Fibroblast of skin of back (primary cell): ENCODE measurements around the gene WDR82.
A peak's percentile ranks its signal among the peaks of the same experiment; 100 is the strongest.

Source experiments
- DNase-seq: peaks from one replicate; pipeline ENCODE4 v3.0.0-alpha.2; 2013

The WDR82 gene

GRCh38 chr3:52237006-52237656, 41.3 kb downstream of the WDR82 start:
- DNase-seq, result no peak

GRCh38 chr3:52236424-52236886, 42.0 kb downstream of the WDR82 start:
- no peak for DNase-seq

DNA sequence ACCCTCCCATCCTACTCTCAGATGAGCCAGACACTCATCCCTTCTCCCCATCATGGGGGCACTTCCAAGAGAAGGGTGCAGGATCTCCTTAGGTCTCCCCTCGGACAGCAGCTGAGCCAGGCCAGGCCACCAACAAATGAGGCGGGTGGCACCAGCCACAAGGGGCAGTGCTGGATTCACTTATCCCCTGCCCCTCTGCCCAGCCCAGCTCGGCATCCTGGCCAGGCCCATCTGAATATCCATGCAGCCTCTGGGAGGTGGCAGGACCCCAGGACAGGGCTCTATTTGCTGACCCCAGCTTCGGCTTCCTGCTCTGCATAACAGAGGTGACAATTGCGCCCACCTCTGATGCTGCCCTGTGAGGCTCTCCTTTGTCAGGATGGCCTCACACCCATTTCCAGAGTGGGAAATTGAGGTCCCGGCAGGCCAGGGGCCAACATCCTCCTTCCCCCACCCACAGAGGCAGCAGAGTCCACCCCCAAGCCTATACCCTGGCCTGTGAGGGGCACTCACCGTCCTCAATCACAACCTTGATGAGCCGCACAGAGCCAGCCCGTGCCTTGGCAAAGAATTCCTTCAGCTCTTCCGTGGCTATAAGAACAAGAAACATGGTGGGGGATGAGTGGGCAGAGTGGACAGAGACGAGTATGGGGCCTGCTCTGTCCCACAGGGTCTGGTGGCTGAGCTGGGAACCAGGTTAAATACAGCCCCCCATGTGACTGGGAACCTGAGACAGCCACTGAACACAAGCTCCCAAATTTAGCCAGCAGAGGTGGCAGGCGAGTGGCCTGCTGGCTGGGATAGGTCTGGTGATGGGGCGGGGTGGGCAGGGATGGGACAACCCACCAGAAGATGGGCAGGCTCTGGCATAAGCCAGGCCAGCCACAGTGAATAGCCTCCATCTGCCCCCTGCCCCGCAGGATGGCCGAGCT, 43.7 kb downstream of the WDR82 start:
- no peak for DNase-seq

DNA sequence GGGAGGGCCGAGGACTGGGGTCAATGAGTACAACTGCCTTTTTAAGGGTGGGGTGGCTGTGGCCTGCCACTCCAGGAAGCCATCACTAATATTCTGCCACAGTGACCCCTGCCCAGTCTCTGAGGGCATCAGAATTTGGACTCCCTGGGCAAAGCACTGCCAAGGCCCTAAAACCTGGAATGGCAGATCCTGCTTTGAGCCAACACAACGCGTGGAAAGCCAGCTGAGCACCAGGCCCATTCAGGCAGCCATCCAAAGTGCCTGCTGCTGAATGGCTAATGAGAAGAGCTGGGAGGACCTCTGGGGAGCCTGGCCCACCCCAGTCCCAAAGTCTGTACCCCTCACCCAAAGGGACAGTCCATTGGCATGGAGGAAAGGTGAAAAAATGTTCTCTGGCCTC, 44.5 kb downstream of the WDR82 start:
- no peak for DNase-seq

DNA sequence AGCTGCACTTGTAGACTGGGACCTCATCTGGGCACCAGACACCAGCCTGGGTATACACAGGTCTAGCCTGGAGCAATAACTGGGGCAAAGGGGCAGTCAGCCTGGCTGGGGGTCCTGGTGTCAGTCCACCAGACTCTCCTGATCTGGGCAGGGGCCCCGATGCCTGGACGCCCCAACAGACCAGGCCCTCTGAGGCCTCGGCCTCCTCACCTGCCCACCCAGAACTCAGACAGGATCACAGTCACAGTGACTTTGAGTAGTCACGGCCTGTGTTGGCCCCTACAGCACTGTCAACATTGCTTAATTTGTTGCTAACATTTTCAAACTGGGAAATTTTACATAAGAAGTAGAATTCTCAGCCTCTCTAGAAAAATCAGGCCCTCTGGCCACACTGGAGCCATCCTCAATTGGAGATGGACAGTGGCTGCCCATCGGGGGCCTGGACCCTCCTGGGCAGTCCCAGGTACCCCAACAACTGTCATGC, 45.3 kb downstream of the WDR82 start:
- DNase-seq, result no peak

DNA sequence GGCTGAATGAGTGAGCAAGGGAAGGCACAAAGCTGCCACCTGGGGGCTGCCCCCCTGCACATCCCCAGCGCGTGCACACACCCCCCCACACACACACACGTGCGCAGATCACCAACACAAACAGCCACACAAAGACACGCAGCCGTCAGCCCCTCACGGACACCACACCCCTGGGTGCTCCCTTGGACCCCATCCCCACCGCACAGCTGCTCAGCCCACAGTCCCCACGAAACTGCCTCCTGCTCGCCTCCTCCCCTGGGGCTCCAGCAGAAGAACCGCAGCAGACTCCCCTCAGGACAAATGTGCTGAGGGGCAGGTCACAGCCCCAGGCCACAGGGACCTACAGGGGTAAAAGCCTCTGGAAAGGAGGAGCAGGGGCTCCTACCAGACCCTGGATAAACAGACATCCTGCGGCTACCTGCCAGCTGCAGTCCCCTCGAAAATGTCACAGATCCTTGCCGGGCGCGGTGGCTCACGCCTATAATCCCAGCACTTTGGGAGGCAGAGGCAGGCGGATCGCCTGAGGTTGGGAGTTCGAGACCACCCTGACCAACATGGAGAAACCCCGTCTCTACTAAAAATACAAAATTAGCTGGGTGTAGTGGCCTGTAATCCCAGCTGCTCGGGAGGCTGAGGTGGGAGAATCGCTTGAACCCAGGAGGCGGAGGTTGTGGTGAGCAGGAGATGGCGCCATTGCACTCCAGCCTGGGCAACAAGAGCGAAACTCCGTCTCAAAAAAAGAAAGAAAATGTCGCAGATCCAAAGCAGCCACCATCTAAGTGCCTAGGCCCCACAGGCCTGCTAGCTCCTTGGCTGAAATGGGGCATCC, 46.0 kb downstream of the WDR82 start:
- DNase-seq, result no peak

- peak; percentile 49 for DNase-seq
These were observed 46.8 kb downstream of the WDR82 start for GRCh38 chr3:52231502-52232278.

DNA sequence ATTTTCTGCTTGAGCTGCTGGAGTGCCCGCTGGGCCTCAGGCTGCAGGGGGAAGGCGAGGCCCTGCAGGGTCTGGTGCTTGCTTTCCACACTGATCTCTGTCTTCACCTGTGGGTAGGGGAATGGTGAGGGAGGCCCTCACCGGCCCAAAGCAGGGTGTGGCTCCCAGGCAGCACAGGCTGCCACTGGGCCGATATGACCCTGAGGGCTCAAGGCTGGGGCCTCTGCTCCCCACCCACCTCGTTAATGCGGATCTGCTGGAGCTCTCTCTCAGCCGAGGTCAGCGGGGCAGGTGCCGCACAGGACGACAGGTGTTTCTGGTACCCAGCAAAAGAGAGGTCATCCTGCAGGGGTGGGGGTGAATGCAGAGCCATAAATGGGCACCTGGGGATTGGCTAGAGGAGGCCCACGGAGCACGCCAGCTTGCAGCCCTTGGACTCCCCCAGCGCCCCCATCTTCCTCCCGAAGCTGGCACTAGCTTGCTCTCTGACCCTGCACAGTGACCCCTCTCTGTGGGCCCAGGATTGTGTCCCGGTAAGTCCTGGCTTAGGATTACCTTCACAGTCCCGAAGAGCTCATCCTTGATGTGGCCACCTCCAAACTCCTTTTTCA, 47.5 kb downstream of the WDR82 start:
- no peak for DNase-seq

DNA sequence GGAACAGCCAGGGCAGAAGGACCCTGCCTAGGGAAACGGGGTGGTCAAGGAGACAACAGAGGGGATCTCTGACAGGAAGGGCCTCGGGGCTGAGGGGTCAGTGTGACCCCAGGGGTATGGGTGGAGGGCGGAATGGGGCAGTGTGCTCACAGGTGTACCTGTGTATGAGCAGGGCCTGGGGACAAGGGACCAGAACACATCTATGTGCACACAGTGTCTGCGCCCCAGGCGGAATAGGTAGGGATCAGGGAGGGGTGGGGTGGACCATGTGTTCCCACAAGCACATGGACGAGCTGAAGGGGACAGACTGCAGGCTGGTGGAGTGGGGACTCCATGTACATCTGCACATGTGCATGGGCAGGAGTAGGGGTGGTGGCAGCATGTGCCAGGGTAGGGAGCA, 48.0 kb downstream of the WDR82 start:
- no peak for DNase-seq

- DNase-seq, result no peak
These were observed 48.8 kb downstream of the WDR82 start for GRCh38 chr3:52229656-52230055.

DNA sequence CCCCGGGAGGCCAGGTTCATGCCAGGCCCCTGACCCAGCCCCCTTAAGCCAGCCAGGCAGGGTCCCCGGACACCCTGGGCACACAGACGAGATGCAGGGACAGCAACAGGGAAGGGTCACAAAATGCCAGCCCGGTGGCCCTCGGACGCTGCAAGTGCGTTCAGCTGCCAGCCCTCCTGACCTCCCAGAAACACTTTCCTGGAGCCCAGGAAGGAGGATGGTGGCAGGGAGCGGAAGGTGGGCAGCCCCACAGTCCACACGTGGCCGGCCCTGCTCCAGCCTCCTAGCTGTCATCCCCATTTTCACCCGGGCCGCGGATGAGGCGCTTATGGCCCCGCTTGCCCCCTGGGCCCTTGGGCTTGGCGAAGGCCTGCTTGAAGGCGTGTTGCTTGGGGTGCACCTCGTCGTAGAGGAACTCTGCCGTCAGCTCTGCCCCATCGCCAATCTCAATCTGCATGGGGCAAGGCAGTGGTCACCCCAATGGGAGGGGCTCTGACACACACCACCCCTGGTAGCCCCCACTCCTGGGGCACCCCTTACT, 49.6 kb downstream of the WDR82 start:
- no peak for DNase-seq

DNA sequence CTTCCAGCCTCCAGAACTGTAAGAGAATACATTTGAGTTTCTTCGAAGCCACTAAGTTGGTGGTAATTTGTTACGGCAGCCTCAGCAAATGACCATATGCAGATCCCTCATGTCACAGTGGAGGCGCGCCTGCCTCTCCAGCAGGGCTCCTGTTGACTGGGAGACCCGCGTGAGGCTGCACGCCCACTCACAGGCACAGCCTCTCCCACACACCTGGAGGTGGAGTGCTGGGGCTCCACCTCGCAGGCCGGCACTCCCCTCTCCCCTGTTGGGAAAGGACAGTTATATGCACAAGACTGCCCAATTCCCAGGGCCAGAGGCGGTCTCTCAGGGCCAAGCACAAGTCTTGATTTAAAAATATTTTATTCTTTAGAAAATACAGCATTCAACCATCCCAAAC, 50.2 kb downstream of the WDR82 start:
- DNase-seq, result no peak

DNA sequence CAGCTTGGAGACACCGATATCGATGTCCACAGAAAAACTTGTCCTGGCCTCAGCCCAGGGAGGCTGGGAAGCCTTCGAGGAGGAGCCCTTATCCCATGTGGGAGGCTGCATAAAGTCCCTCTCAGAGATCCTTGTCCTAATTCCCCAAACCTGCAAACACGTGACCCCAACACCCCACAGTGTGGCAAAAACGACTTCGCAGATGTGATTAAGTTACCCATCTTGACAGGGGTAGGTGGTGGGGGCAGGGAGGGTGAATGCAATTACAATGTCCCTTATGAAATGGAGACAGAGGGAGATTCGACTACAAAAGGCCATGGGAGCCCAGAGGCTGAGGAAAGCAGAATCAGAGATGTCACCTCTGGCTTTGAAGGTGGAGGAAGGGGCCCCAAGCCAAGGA, 50.7 kb downstream of the WDR82 start:
- DNase-seq, result no peak

GRCh38 chr3:52227117-52227516, 51.3 kb downstream of the WDR82 start:
- no peak for DNase-seq

DNA sequence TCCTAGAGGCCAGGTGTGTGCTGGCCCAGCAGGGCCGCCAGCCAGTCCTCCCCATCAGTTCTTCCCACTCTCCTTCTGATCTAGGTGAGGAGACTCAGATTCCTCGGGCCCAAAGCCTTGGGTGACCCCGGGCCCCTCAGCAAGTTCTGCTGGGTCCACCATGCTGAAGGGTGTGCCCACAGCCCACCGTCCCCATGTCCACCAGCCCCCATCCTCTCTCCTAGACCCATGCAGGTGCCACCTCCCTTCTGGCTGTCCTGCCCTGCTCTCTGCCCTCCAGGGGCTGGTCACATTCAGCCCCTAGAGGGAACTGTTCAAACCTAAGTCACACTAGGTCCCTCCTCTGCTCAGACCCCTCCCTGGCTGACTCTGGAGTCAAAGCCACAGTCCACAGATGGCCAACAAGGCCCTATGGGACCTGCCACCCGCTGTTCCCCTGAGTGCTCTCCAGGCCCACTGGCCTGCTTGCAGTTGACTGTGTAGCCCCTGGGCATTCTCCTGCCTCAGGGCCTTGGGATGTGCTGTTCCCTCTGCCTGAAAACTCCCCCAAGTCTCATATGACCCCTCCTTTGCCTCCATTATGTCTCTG, 52.1 kb downstream of the WDR82 start:
- no peak for DNase-seq

DNA sequence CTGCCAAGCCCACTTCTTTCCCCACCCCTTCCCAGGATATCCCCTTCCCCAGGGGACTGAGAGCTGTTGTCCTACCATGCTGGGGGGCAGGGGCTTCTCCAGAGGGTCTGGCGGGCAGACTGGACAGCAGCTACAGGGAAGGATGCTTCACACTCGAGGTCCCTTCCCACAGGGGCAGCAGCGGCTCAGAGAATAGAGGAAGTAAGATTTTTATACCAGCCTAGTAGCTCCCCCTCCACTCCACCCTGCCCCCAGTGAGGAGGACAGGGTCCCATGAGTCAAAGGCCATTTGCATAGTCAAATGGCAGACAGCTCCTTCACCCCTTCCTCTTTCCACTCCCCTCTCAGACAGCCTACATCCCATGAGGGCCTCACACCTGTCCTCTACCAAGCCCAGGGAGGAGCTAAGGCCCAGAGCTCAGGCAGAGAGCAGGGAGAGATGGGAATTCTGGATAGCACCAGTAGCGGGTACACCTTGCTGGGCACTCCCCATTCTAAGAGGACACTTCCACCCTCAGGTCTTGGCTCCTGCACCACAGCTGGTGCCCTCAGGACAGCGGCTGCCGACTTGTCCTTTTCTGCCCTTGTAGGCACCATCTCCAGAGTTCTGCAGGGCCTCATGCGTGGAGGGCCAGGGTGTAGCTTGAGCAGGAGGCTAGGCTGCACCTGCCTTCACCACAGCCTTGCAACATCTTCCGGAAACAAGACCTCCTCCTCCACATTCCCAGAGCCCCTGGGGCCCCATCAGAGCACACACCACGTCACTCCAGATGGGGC, 52.8 kb downstream of the WDR82 start, which contains the start of gene TLR9:
TLR9 (minus strand) TSS at position 194 of the 777 bp plus-strand sequence; CDS start at position 78, 116 bp downstream.
- no peak for DNase-seq

DNA sequence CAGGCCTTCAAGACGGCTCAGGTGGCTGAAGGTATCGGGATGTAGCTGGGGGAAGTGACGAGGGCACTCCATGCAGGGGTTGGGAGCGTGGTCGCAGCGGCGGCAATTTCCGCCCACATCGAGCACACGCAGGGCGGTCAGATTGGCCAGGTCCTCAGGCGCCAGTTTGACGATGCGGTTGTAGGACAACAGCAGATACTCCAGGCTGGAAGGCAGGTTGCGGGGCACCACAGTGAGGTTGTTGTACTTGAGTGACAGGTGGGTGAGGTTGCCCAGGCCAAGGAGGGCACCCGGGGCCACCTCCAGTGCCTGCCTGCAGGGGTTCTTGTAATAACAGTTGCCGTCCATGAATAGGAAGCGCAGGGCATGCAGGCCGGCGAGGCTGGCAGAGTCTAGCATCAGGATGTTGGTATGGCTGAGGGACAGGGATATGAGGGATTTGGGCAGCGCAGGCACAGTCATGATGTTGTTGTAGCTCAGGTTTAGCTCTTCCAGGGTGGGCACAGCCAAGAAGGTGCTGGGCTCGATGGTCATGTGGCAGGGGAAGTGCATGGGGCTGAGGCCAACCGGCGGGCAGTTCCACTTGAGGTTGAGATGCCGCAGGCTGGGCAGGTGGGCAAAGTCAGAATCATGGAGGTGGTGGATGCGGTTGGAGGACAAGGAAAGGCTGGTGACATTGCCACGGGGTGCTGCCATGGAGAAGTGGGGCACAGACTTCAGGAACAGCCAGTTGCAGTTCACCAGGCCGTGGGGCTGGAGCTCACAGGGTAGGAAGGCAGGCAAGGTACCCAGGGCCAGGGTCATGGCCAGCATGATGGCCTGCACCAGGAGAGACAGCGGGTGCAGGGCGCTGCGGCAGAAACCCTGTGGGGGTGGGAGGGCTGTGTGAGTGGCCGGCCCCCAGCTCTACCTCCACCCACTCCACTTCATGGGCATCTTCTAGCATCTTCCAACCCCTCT, 54.7 kb downstream of the WDR82 start:
- no peak for DNase-seq
